ENCODE measurements around the gene LIPT1. TPM values are rescaled to one million over a fixed set of nuclear protein-coding genes. Genes with fewer than 3 reads are reported as not detected.

LIPT1 gene
- total and polyA plus RNA-seq, 2 of the 8 experiments (the other 6 are each of a cell fraction or from before 2014, with no cell fraction given): 6.1 to 10.9 TPM

- Histone ChIP-seq H3K14ac (ENCODE audit: insufficient read length) (no peak overlapping the region), H4K91ac (replicated peaks; ENCODE audit: insufficient read length, low read length) (no peak overlapping the region), H4K8ac (ENCODE audit: extremely low read depth, insufficient read depth, low read length) (no peak overlapping the region), H2BK12ac (ENCODE audit: low read depth, low read length) (no peak overlapping the region), H2AK5ac (ENCODE audit: low read depth, low read length) (no peak overlapping the region), H2BK20ac (ENCODE audit: low read length) (no peak overlapping the region), H2BK15ac (ENCODE audit: low read length) (no peak overlapping the region), H2BK5ac (ENCODE audit: low read depth, low read length) (no peak overlapping the region), H3K56ac (replicated peaks; ENCODE audit: insufficient read length, low read depth, low read length) (no peak overlapping the region), H4K20me1 (replicated peaks in 1 of 2; ENCODE audit: control insufficient read depth in 1 of 2, insufficient read depth in 2 of 2, low read length in 2 of 2) (peaks cover 0 to 3% of the 10 kb centered on the region in 2 experiments), H3K23me2 (ENCODE audit: low read depth, low read length) (no peaks in the 10 kb centered on the region), H3K18ac (ENCODE audit: extremely low read depth, low read length) (no peak overlapping the region), H2BK120ac (replicated peaks; ENCODE audit: low read depth, low read length) (no peak overlapping the region), H3K9me3 (ENCODE audit: insufficient read depth in 2 of 2, low read depth in 1 of 2, low read length in 1 of 2) (no peaks in the 10 kb centered on the region), H3K23ac (ENCODE audit: insufficient read length) (no peak overlapping the region), H3K4me1 (replicated peaks in 1 of 4; ENCODE audit: control insufficient read depth in 3 of 4, insufficient read depth in 4 of 4, low read length in 3 of 4) (no peaks in the 10 kb centered on the region), H3K4me3 (ENCODE audit: extremely low read depth in 1 of 4, insufficient read depth in 2 of 4, low read depth in 3 of 4, low read length in 4 of 4) (no peak overlapping the region), H3K9ac (replicated peaks in 1 of 4; ENCODE audit: extremely low read depth in 1 of 4, low read depth in 3 of 4, low read length in 3 of 4) (no peak overlapping the region), H3K79me2 (ENCODE audit: control insufficient read depth in 1 of 2, insufficient read depth in 2 of 2, low read length in 2 of 2) (no peaks in the 10 kb centered on the region; a peak in 1 of 4 replicates), H4K5ac (ENCODE audit: insufficient read length, low read depth, low read length) (no peak overlapping the region), H3K27ac (ENCODE audit: low read depth, low read length) (no peak overlapping the region), H3K36me3 (ENCODE audit: control insufficient read depth in 2 of 4, insufficient read depth in 4 of 4, low read length in 3 of 4) (peaks cover 0 to 33% (median 8%) of the 10 kb centered on the region in 4 experiments; a peak in 6 of 8 replicates), H3K4me2 (ENCODE audit: insufficient read depth in 1 of 2, low read depth in 2 of 2, low read length in 2 of 2) (no peak overlapping the region), H3K79me1 (ENCODE audit: low read depth, low read length) (no peaks in the 10 kb centered on the region), H3K4ac (replicated peaks; ENCODE audit: insufficient read length, low read depth, low read length) (no peak overlapping the region), H2AFZ (ENCODE audit: low read length) (no peak overlapping the region), H3K27me3 (replicated peaks in 1 of 4; ENCODE audit: control insufficient read depth in 3 of 4, extremely low read depth in 1 of 4, insufficient read depth in 3 of 4, low read length in 3 of 4) (no peaks in the 10 kb centered on the region)
- FAIRE-seq (no peak), DNase-seq (ENCODE audit: low read depth in 1 of 2, low spot score in 2 of 2) (no peak)
- 93% methylated on average over 8 of the region's 8 CpGs; no CpG with 5 or more reads in 1 of the 2 experiments for WGBS, 2 experiments (ENCODE audit: extremely low coverage in 1 of 2, insufficient coverage in 1 of 2, insufficient read length in 1 of 2, insufficient replicate concordance in 2 of 2, low coverage in 1 of 2, low lambda C conversion rate in 2 of 2, missing lambda C conversion rate in 1 of 2)
- no peak for TF ChIP-seq ATF3 (IDR thresholded peaks at IDR 0.05; ENCODE audit: insufficient read depth, low read depth, low read length)
- TF ChIP-seq BCL11A (IDR thresholded peaks at IDR 0.05; ENCODE audit: low read depth in 2 of 2, low read length in 2 of 2): no peak
- no peak for TF ChIP-seq CEBPB (IDR thresholded peaks at IDR 0.05; ENCODE audit: low read depth, low read length)
- TF ChIP-seq RNF2 (IDR thresholded peaks at IDR 0.05; ENCODE audit: borderline replicate concordance, low read depth, low read length, missing control alignments, poor library complexity, severe bottlenecking): no peak
- ChIA-PET POLR2A (ENCODE audit: partially characterized antibody) (interaction anchor here (0.6 to 1.3 kb wide), 4 partner anchors 8 to 143 kb away, joined by 3 to 7 read pairs (median 4); partner anchors contain the start of genes MITD1 and MRPL30), CTCF (ENCODE audit: partially characterized antibody) (interaction anchor here (0.7 to 1.4 kb wide), 4 partner anchors 9 to 527 kb away, joined by 3 to 6 read pairs (median 4); no protein-coding TSS in a partner anchor)
Observed at GRCh38 chr2:99171377-99172140, 16.8 kb downstream of the LIPT1 start.
